ENCODE measurements around the gene PDLIM5.
A peak's percentile ranks its signal among the peaks of the same experiment; 100 is the strongest.

The PDLIM5 gene

GRCh38 chr4:94686086-94686485 lies 234.3 kb downstream of the PDLIM5 start:
- TF ChIP-seq RARB (CRISPR knock-in tag; IDR thresholded peaks at IDR 0.05) = no peak
- no peak for TF ChIP-seq GLIS3 (CRISPR knock-in tag; IDR thresholded peaks at IDR 0.05)
- no peak for ATAC-seq

GRCh38 chr4:94689155-94689860 lies 237.6 kb downstream of the PDLIM5 start:
- TF ChIP-seq, protein P1, sequence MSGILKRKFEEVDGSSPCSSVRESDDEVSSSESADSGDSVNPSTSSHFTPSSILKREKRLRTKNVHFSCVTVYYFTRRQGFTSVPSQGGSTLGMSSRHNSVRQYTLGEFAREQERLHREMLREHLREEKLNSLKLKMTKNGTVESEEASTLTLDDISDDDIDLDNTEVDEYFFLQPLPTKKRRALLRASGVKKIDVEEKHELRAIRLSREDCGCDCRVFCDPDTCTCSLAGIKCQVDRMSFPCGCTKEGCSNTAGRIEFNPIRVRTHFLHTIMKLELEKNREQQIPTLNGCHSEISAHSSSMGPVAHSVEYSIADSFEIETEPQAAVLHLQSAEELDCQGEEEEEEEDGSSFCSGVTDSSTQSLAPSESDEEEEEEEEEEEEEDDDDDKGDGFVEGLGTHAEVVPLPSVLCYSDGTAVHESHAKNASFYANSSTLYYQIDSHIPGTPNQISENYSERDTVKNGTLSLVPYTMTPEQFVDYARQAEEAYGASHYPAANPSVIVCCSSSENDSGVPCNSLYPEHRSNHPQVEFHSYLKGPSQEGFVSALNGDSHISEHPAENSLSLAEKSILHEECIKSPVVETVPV (CRISPR knock-in tag; IDR thresholded peaks at IDR 0.05) = no peak
- TF ChIP-seq CSDC2 (CRISPR knock-in tag; IDR thresholded peaks at IDR 0.05) (no peak), ESRRG (CRISPR knock-in tag; IDR thresholded peaks at IDR 0.05) (no peak), TCF4 (CRISPR knock-in tag; IDR thresholded peaks at IDR 0.05; ENCODE audit: borderline replicate concordance) (no peak), TOX (CRISPR knock-in tag; IDR thresholded peaks at IDR 0.05; ENCODE audit: borderline replicate concordance) (no peak), ISL1 (CRISPR knock-in tag; IDR thresholded peaks at IDR 0.05) (no peak), ZFP30 (CRISPR knock-in tag; IDR thresholded peaks at IDR 0.05) (no peak), RARB (CRISPR knock-in tag; IDR thresholded peaks at IDR 0.05) (no peak), ARNTL (CRISPR knock-in tag; IDR thresholded peaks at IDR 0.05; ENCODE audit: borderline replicate concordance, low read depth) (no peak), ZC3H10 (CRISPR knock-in tag; IDR thresholded peaks at IDR 0.05) (no peak), ZNF70 (CRISPR knock-in tag; IDR thresholded peaks at IDR 0.05) (no peak)
- TF ChIP-seq, protein P2, sequence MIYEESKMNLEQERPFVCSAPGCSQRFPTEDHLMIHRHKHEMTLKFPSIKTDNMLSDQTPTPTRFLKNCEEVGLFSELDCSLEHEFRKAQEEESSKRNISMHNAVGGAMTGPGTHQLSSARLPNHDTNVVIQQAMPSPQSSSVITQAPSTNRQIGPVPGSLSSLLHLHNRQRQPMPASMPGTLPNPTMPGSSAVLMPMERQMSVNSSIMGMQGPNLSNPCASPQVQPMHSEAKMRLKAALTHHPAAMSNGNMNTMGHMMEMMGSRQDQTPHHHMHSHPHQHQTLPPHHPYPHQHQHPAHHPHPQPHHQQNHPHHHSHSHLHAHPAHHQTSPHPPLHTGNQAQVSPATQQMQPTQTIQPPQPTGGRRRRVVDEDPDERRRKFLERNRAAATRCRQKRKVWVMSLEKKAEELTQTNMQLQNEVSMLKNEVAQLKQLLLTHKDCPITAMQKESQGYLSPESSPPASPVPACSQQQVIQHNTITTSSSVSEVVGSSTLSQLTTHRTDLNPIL (CRISPR knock-in tag; IDR thresholded peaks at IDR 0.05; ENCODE audit: low read depth) = no peak
- no peak for ATAC-seq

DNA sequence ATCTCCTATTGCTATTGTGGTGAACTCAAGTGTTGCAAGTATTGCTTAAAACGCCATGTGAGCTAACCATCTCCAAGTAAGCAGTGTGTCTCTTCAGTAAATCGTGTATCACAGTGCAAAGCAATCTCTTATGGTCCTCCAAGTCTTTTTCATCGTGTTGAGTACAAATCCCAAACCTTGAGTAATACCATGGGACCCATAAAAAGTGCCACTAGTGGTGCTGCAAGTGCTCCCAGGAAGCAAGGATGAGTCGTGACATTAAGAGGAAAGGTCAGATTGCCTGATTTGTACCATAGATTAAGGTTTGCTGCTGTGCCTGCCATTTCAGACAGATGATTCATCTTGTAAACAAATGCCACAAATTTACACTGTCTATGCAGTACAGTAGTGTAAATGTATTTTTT lies 239.1 kb downstream of the PDLIM5 start:
- TF ChIP-seq ZNF565 (CRISPR knock-in tag; conservative IDR thresholded peaks at IDR 0.05; ENCODE audit: low read depth) (no peak), ISL1 (CRISPR knock-in tag; IDR thresholded peaks at IDR 0.05) (no peak), ZNF8 (CRISPR knock-in tag; IDR thresholded peaks at IDR 0.05) (no peak), ARNTL (CRISPR knock-in tag; IDR thresholded peaks at IDR 0.05; ENCODE audit: borderline replicate concordance, low read depth) (no peak)
- TF ChIP-seq, protein P3, sequence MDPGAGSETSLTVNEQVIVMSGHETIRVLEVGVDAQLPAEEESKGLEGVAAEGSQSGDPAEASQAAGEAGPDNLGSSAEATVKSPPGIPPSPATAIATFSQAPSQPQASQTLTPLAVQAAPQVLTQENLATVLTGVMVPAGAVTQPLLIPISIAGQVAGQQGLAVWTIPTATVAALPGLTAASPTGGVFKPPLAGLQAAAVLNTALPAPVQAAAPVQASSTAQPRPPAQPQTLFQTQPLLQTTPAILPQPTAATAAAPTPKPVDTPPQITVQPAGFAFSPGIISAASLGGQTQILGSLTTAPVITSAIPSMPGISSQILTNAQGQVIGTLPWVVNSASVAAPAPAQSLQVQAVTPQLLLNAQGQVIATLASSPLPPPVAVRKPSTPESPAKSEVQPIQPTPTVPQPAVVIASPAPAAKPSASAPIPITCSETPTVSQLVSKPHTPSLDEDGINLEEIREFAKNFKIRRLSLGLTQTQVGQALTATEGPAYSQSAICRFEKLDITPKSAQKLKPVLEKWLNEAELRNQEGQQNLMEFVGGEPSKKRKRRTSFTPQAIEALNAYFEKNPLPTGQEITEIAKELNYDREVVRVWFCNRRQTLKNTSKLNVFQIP (CRISPR knock-in tag; IDR thresholded peaks at IDR 0.05; ENCODE audit: borderline replicate concordance, low read depth) = no peak
- TF ChIP-seq, protein P1 (CRISPR knock-in tag; IDR thresholded peaks at IDR 0.05) = no peak
- ATAC-seq = peak; percentile 54

DNA sequence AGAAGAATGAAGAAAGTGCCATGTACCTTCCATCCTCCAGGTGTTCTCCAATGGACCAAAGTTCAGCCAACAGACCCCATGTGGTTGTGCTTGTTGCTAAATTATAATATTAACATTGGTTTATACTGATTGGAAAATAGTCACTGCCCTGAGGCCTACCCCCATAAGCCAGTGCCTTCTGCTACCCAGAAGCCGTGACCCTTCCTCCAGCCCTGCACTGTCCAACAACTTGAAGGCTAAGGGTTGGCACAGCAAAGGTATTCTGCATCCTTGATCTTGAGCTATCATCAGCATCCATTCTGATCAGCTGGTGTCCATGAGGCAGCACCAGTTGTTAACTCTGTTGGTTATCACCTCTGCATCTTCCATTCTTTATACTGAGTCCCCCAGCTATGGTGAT lies 239.8 kb downstream of the PDLIM5 start:
- no peak for TF ChIP-seq SNAI2 (CRISPR knock-in tag; IDR thresholded peaks at IDR 0.05)
- TF ChIP-seq TCF4 (CRISPR knock-in tag; IDR thresholded peaks at IDR 0.05; ENCODE audit: borderline replicate concordance) = no peak
- TF ChIP-seq ZNF8 (CRISPR knock-in tag; IDR thresholded peaks at IDR 0.05) = no peak
- TF ChIP-seq ESRRG (CRISPR knock-in tag; IDR thresholded peaks at IDR 0.05) = no peak
- TF ChIP-seq, protein P4, sequence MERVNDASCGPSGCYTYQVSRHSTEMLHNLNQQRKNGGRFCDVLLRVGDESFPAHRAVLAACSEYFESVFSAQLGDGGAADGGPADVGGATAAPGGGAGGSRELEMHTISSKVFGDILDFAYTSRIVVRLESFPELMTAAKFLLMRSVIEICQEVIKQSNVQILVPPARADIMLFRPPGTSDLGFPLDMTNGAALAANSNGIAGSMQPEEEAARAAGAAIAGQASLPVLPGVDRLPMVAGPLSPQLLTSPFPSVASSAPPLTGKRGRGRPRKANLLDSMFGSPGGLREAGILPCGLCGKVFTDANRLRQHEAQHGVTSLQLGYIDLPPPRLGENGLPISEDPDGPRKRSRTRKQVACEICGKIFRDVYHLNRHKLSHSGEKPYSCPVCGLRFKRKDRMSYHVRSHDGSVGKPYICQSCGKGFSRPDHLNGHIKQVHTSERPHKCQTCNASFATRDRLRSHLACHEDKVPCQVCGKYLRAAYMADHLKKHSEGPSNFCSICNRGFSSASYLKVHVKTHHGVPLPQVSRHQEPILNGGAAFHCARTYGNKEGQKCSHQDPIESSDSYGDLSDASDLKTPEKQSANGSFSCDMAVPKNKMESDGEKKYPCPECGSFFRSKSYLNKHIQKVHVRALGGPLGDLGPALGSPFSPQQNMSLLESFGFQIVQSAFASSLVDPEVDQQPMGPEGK (CRISPR knock-in tag; IDR thresholded peaks at IDR 0.05; ENCODE audit: borderline replicate concordance) = no peak
- TF ChIP-seq, protein P3 (CRISPR knock-in tag; IDR thresholded peaks at IDR 0.05; ENCODE audit: borderline replicate concordance, low read depth) = no peak
- no peak for ATAC-seq

Measured in SK-N-SH treated with all-trans-retinoic acid at 6 μM for 48 hours (cell line).